ENCODE measurements around the gene FMN1.

GRCh38 chr15:33116198-33116597, 78.3 kb downstream of the FMN1 start:
- TF ChIP-seq CTCF (conservative IDR thresholded peaks at IDR 0.05) (no peak), ZFX (IDR thresholded peaks at IDR 0.05) (no peak)

All from C4-2B (cell line).